CD4-positive, alpha-beta memory T cell (primary cell): Measurements from ENCODE around the gene LRIG2. TPM values are rescaled to one million over a fixed set of nuclear protein-coding genes. Genes with fewer than 3 reads are reported as not detected.
"Not testable (repeated sequence)": the region's sequence is repeated elsewhere in the genome, so short reads cannot be mapped to it uniquely, and the experiment has no call there.

Experiments used
- CTCF ChIA-PET: fragments of 350-600 bp; sonication (Branson Sonifier 250); formaldehyde crosslinking; loops from one replicate; lab custom pipeline; 2021; ENCODE audit warnings: inconsistent platforms; ENCODE audit not compliant: partially characterized antibody; lab: Charles Lee
- POLR2A ChIA-PET: fragments of 350-600 bp; sonication (Branson Sonifier 250); formaldehyde crosslinking; loops from one replicate; lab custom pipeline; 2021; ENCODE audit not compliant: partially characterized antibody; lab: Charles Lee
- DNase-seq, 5 donors: peaks; one replicate each; pipeline versions ENCODE4 v3.0.0 to v3.0.0-alpha.2; 2020 to 2022; ENCODE audit warnings: mixed read lengths in 1 of 5
- H3K27ac ChIP-seq: one replicate; pipeline ENCODE4 v1.7.0; 2013; ENCODE audit warnings: low read depth, low read length
- H3K27me3 ChIP-seq: 2 replicates; pipeline ENCODE4 v1.7.0; 2013; ENCODE audit warnings: mild to moderate bottlenecking, low read length, moderate library complexity; ENCODE audit not compliant: insufficient read depth
- H3K36me3 ChIP-seq: 2 replicates; pipeline ENCODE4 v1.7.0; 2013; ENCODE audit warnings: mild to moderate bottlenecking, low read length, moderate library complexity; ENCODE audit not compliant: insufficient read depth
- H3K4me1 ChIP-seq: 2 replicates; pipeline ENCODE4 v1.7.0; 2013; ENCODE audit warnings: mild to moderate bottlenecking, low read length, moderate library complexity; ENCODE audit not compliant: insufficient read depth
- H3K4me3 ChIP-seq, 2 donors: one replicate each; pipeline ENCODE4 v1.7.0; 2013; ENCODE audit warnings: low read length in 2 of 2, mild to moderate bottlenecking in 1 of 2
- H3K9me3 ChIP-seq, 2 donors: one replicate each; pipeline ENCODE4 v1.7.0; 2013; ENCODE audit warnings: low read length in 2 of 2, control low read depth in 1 of 2; ENCODE audit not compliant: control insufficient read depth in 1 of 2
- H3K27ac Mint-ChIP-seq, 7 donors: one replicate each; pipeline ENCODE4 v1.8.0; 2020 to 2021; ENCODE audit warnings: mixed read lengths in 7 of 7, mild to moderate bottlenecking in 6 of 7, inconsistent platforms in 3 of 7, moderate library complexity in 3 of 7
- H3K27me3 Mint-ChIP-seq, 2 donors: one replicate each; pipeline ENCODE4 v1.8.0; 2020 to 2021; ENCODE audit warnings: mixed read lengths in 2 of 2
- H3K36me3 Mint-ChIP-seq, 2 donors: one replicate each; pipeline ENCODE4 v1.8.0; 2020 to 2021; ENCODE audit warnings: mixed read lengths in 2 of 2, inconsistent platforms in 1 of 2, mild to moderate bottlenecking in 1 of 2
- H3K4me1 Mint-ChIP-seq, 4 donors: one replicate each; pipeline ENCODE4 v1.8.0; 2020 to 2021; ENCODE audit warnings: mixed read lengths in 4 of 4, mild to moderate bottlenecking in 1 of 4
- H3K4me3 Mint-ChIP-seq, 8 donors: one replicate each; pipeline ENCODE4 v1.8.0; 2020 to 2021; ENCODE audit warnings: mixed read lengths in 8 of 8, mild to moderate bottlenecking in 7 of 8, moderate library complexity in 6 of 8, inconsistent platforms in 3 of 8
- H3K9me3 Mint-ChIP-seq, 8 donors: one replicate each; pipeline ENCODE4 v1.8.0; 2020 to 2021; ENCODE audit warnings: mixed read lengths in 8 of 8, mild to moderate bottlenecking in 5 of 8, inconsistent platforms in 3 of 8, moderate library complexity in 1 of 8
- intact Hi-C: fragments of 100-400 bp; cut with micrococcal nuclease; formaldehyde crosslinking; loops from one replicate; pipeline ENCODE4 v1.15.1; 2023
- polyA plus RNA-seq, 2 donors: library from polyadenylated mRNA; unstranded; fragments of 300-500 nt; fragmentation: Illumina TruSeq; gene quantifications; one replicate each; pipeline ENCODE4 v1.2.3, GENCODE V29; 2021
- total RNA-seq, 2 experiments: library from RNA; stranded (reverse); gene quantifications; one replicate each; pipeline ENCODE4 v1.2.3, GENCODE V29; 2021

LRIG2 gene
- total and polyA plus RNA-seq, 4 experiments from 2014 or later: 3.0 to 27.9 (median 15.6) TPM

DNA sequence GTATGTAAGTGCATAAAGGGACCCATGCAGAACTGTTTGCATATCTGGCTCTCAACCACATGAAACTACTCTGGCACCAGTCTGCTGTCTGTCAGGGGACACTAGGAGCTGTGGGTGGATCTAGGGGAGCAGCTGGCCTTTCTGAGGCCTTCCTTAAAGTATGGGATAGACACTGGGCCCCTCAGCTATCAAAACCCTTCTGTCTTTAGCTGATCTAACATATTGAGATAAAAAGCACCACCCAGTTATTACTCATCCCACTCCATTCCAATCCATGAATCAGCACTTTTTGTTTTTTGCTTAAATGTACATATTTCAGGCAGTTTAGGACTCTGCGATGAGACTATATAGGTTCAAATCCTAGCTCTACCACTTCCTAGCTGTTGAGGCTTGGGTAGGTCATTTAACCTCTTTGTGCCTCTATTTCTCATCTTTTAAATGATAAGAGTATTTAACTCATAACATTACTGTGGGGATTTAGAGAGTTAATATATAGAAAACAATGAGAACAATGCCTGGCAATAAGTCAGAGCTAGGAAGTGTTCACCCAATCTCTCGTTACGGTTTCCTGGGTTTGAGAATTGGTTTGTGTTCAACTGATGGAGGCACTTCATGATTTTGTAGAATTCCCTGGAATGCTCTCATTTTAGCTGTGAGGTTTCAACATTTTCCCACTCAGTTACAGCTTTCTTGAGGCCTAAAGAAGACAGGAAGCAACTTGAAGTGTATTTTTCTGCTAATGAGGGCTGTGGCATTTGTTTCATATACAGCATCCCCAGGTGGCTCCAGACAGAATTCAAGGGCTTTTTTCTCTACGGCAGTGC lies 68.9 kb downstream of the LRIG2 start:
- H3K27ac Mint-ChIP-seq: peak overlapping the region in 1 of 7 donors; percentile 44

DNA sequence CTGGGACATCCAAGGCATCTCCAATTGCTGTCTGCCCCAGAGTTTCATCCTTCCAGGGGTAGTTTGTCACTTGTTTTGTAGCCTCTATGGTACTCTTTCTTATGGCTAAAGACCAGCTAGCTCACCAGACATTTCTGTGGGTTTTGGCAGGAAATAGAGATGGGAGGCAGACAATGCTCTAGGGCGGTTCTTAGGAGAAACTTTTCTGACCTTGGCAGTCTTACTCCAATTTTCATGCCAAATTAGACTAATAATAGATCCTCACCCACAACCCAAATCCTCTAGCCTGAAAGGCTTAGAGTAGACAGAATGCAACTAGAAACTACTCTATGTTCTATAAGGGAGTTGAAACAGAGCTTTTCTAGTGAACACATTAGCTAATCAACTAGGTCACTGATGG lies 69.8 kb downstream of the LRIG2 start:
- no peaks in the 10 kb centered on the region for H3K36me3 ChIP-seq
- no peaks in the 10 kb centered on the region for H3K27me3 ChIP-seq
- no peaks in the 10 kb centered on the region for H3K27me3 Mint-ChIP-seq
- no peaks in the 10 kb centered on the region for H3K36me3 Mint-ChIP-seq
- no peak for DNase-seq
- H3K27ac Mint-ChIP-seq: no peak overlapping the region
- CTCF ChIA-PET: interaction anchor here (1.1 to 5.7 kb wide), 5 partner anchors 12 to 536 kb away, joined by 3 to 75 read pairs (median 7); partner anchors contain the start of gene PPM1J
- no peak overlapping the region for H3K4me3 ChIP-seq
- intact Hi-C loops: loop anchor here (10.0 kb wide), 2 partner anchors 252 to 672 kb away; partner anchors contain the start of genes MAGI3 and RSBN1
- H3K4me1 Mint-ChIP-seq: peaks cover 30 to 44% (median 33%) of the 10 kb centered on the region in 4 donors
- no peaks in the 10 kb centered on the region for H3K9me3 Mint-ChIP-seq
- no peak overlapping the region for H3K4me3 Mint-ChIP-seq
- H3K9me3 ChIP-seq: no peaks in the 10 kb centered on the region
- no peak overlapping the region for H3K27ac ChIP-seq
- peaks cover 31% of the 10 kb centered on the region for H3K4me1 ChIP-seq
- POLR2A ChIA-PET: interaction anchor here (1.5 kb wide), 1 partner anchor 617 kb away, joined by 3 read pairs; the partner anchor contains the start of gene PHTF1

More for the DNA sequence above, 68.9 kb downstream of the LRIG2 start:
- H3K27ac ChIP-seq: no peak overlapping the region
- peaks cover 22% of the 10 kb centered on the region for H3K4me1 ChIP-seq
- no peak overlapping the region for H3K4me3 Mint-ChIP-seq
- H3K4me1 Mint-ChIP-seq: peaks cover 21 to 35% (median 24%) of the 10 kb centered on the region in 4 donors
- CTCF ChIA-PET: interaction anchor here (0.7 to 5.7 kb wide), 8 partner anchors 24 to 1141 kb away, joined by 3 to 75 read pairs (median 8); partner anchors contain the start of genes LRIG2 and PPM1J
- H3K27me3 ChIP-seq: no peaks in the 10 kb centered on the region
- H3K36me3 Mint-ChIP-seq: no peaks in the 10 kb centered on the region
- H3K36me3 ChIP-seq: no peaks in the 10 kb centered on the region
- POLR2A ChIA-PET: interaction anchor here (1.5 kb wide), 1 partner anchor 618 kb away, joined by 3 read pairs; the partner anchor contains the start of gene PHTF1
- no peaks in the 10 kb centered on the region for H3K9me3 Mint-ChIP-seq
- H3K4me3 ChIP-seq: no peak overlapping the region
- no peak for DNase-seq
- H3K9me3 ChIP-seq: no peaks in the 10 kb centered on the region
- intact Hi-C loops: loop anchor here (2.0 to 10.0 kb wide), 3 partner anchors 253 to 1141 kb away; partner anchors contain the start of genes MAGI3 and RSBN1
- no peaks in the 10 kb centered on the region for H3K27me3 Mint-ChIP-seq

DNA sequence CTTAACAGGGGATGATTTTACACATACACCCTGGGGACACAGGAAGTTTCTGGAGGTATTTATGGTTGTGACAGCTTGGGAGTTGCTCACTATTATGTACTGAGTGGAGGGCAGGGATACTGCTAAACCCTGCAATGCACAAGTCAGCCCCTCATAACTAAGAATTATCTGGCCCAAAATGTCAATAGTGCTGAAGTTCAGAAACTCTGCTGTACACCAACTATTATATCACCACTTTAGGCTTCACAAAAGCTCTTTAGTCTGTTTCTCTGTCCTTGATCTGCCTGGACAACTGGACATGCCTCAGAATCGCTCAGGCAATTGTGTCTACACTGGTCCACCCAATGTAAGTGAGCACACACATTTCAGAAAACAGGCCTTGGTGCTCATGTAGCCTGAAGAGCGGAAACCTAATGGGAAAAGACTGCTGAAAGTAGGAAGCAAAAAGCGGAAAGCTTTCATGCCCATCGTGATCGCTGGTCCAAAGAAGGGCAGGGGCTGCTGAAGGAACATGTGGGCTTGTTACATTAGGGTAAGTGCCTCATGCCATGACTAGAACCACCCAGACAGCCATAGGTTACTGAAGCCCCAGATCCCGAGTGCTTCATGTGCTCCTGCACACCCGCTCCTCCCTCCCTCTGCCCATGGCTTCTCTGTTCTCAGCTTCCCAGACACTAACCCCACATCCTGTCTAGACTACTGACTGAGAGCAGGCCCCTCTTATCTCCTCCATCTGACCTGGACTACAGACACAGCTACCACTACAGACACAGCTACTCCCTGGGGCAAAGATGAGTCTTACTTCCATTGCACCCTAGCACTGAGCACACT lies 73.5 kb downstream of the LRIG2 start:
- peaks cover 33% of the 10 kb centered on the region for H3K4me1 ChIP-seq
- CTCF ChIA-PET: interaction anchor here (1.6 kb wide), 1 partner anchor 307 kb away, joined by 4 read pairs; no protein-coding TSS in a partner anchor
- no peaks in the 10 kb centered on the region for H3K9me3 Mint-ChIP-seq
- POLR2A ChIA-PET: interaction anchor here (1.0 kb wide), 1 partner anchor 666 kb away, joined by 3 read pairs; the partner anchor contains the start of gene RSBN1
- H3K4me3 ChIP-seq: no peak overlapping the region
- DNase-seq: peak; percentile 8 to 55 (median 18)
- H3K36me3 ChIP-seq: no peaks in the 10 kb centered on the region
- H3K4me1 Mint-ChIP-seq: peaks cover 33 to 38% (median 34%) of the 10 kb centered on the region in 4 donors
- H3K27me3 ChIP-seq: no peaks in the 10 kb centered on the region
- H3K9me3 ChIP-seq: no peaks in the 10 kb centered on the region
- H3K4me3 Mint-ChIP-seq: peak overlapping the region in 2 of 8 donors; percentile 8 to 32
- H3K36me3 Mint-ChIP-seq: no peaks in the 10 kb centered on the region
- H3K27ac Mint-ChIP-seq: peak overlapping the region in 5 of 7 donors; percentile 4 to 50 (median 15)
- H3K27ac ChIP-seq: no peak overlapping the region
- no peaks in the 10 kb centered on the region for H3K27me3 Mint-ChIP-seq
- intact Hi-C loops: loop anchor here (10.0 kb wide), 2 partner anchors 248 to 668 kb away; partner anchors contain the start of genes MAGI3 and RSBN1

DNA sequence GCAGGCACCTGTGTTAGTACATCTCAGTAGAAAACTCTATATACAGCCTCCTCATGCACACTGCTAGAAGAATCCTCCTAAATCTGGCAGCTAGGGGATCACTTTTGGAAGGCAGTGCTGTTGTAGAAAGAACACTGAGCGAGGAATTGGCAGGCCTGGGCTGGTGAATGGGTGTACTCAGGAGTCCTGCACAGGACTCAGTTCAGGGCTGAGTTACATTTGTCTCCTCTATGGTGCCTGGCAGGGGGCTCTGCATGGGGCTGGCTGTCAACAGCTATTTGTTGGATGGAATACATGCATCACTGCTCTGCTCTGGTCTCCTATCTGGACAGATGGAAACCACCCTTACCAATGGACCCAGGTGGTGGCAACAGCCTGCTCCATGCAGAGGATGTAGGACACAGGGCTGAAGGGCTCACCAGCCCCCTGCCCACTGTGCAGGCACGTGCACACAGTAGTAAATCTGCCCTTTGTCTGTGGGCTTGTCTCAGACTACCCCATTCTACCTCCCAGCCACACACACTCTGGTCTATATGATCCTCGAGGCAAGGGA lies 74.2 kb downstream of the LRIG2 start:
- Histone ChIP-seq H3K4me3 (no peak overlapping the region), H3K4me1 (peaks cover 32% of the 10 kb centered on the region), H3K27me3 (no peaks in the 10 kb centered on the region), H3K27ac (no peak overlapping the region), H3K36me3 (no peaks in the 10 kb centered on the region), H3K9me3 (no peaks in the 10 kb centered on the region)
- H3K27me3 Mint-ChIP-seq: no peaks in the 10 kb centered on the region
- CTCF ChIA-PET: interaction anchor here (1.6 kb wide), 1 partner anchor 307 kb away, joined by 4 read pairs; no protein-coding TSS in a partner anchor
- DNase-seq: no peak
- H3K9me3 Mint-ChIP-seq: no peaks in the 10 kb centered on the region
- peak overlapping the region in 4 of 7 donors; percentile 4 to 49 (median 9) for H3K27ac Mint-ChIP-seq
- H3K4me3 Mint-ChIP-seq: peak overlapping the region in 3 of 8 donors; percentile 8 to 32 (median 18)
- H3K36me3 Mint-ChIP-seq: no peaks in the 10 kb centered on the region
- intact Hi-C loops: loop anchor here (10.0 kb wide), 2 partner anchors 248 to 668 kb away; partner anchors contain the start of genes MAGI3 and RSBN1
- H3K4me1 Mint-ChIP-seq: peaks cover 32 to 38% (median 33%) of the 10 kb centered on the region in 4 donors
- POLR2A ChIA-PET: interaction anchor here (1.0 kb wide), 1 partner anchor 665 kb away, joined by 3 read pairs; the partner anchor contains the start of gene RSBN1

DNA sequence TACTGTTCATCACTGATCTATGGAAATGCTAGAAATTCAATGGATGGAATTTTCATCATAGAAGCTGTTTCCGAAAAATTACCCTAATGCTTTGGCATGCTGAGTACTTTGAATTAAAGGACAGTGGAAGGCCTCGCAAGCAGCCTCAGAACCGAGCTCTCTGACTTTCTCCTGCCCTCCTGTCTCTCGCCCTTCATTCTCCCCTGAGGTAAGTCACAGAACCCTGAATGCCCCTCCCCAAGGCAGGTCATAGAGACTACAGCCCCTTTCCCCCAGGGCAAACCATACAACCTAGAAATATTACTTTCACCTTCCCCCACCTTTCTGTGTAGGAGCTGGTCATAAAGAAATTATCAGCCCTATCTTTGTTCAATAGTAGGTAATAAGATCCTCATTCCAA lies 74.8 kb downstream of the LRIG2 start:
- CTCF ChIA-PET: interaction anchor here (1.6 kb wide), 1 partner anchor 306 kb away, joined by 4 read pairs; no protein-coding TSS in a partner anchor
- no peaks in the 10 kb centered on the region for H3K36me3 ChIP-seq
- H3K36me3 Mint-ChIP-seq: no peaks in the 10 kb centered on the region
- H3K27ac ChIP-seq: no peak overlapping the region
- no peak overlapping the region for H3K4me3 ChIP-seq
- H3K4me3 Mint-ChIP-seq: no peak overlapping the region
- peaks cover 0 to under 1% of the 10 kb centered on the region in 2 donors for H3K27me3 Mint-ChIP-seq
- DNase-seq: no peak
- peaks cover 25% of the 10 kb centered on the region for H3K4me1 ChIP-seq
- no peaks in the 10 kb centered on the region for H3K27me3 ChIP-seq
- POLR2A ChIA-PET: no interaction called here
- no peaks in the 10 kb centered on the region for H3K9me3 Mint-ChIP-seq
- H3K27ac Mint-ChIP-seq: peak overlapping the region in 3 of 7 donors; percentile 61 to 87 (median 66)
- peaks cover 26 to 32% (median 28%) of the 10 kb centered on the region in 4 donors for H3K4me1 Mint-ChIP-seq
- intact Hi-C loops: loop anchor here (10.0 kb wide), 2 partner anchors 247 to 667 kb away; partner anchors contain the start of genes MAGI3 and RSBN1
- no peaks in the 10 kb centered on the region for H3K9me3 ChIP-seq

DNA sequence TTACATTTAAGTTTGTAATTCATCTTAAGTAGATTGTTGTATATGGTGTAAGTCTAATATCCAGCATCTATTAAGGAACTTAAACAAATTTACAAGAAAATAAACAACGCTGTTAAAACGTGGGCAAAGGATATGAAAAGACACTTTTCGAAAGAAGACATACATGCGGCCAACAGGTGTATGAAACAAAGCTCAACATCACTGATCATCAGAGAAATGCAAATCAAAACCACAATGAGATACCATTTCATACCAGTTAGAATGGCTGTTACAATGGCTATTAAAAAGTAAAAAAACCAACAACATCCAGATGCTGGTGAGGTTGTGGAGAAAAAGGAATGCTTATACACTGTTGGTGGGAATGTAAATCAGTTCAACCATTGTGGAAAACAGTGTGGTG lies 77.5 kb downstream of the LRIG2 start:
- CTCF ChIA-PET, H3K4me3 Mint-ChIP-seq, POLR2A ChIA-PET, intact Hi-C loops, H3K27ac ChIP-seq, H3K9me3 ChIP-seq, H3K36me3 ChIP-seq, H3K4me3 ChIP-seq, H3K27me3 Mint-ChIP-seq, H3K27me3 ChIP-seq, DNase-seq, H3K36me3 Mint-ChIP-seq, H3K9me3 Mint-ChIP-seq: not testable (repeated sequence)
- Mint-ChIP-seq H3K27ac (peak overlapping the region in 1 of 7 donors; percentile 74), H3K4me1 (peaks cover 20 to 26% (median 20%) of the 10 kb centered on the region in 4 donors)
- peaks cover 20% of the 10 kb centered on the region for H3K4me1 ChIP-seq
